ENCODE measurements around the gene MMP8. TPM values are rescaled to one million over a fixed set of nuclear protein-coding genes. Genes with fewer than 3 reads are reported as not detected.

The MMP8 gene
- total RNA-seq, 2 experiments from 2014 or later = 0.14 TPM; not detected in 1

DNA sequence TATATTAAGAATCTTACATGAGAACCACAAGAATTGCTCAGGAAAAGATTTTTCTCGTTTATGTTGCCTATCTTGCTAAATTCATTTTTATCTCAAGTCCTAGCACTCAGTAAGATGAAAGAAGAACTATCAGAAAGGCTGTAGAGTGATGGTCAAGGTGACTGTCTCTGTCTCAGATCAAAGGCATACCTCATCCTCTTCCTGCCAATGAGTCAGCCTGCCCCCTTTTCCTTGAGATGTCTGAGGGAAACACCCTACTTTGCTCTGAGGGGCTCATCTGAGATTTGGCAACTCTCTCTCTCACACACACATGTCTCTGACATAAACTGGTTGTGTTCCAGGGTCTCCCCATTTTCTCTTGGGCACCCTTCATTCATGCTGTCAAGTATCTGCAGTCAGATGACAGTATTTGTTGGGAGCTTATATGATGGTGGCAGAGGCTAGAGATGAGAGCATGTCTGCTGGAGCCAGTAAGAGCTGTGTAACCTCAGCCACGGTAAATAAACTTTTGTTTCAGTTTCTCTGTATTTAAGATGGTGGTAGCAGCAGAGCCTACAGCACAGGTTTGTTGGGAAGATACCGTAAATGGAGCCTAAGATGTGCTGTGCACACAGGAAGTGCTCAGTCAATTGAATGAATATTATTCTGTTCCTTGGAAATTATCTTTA is 20.8 kb downstream of the MMP8 start:
- H3K4me1 Mint-ChIP-seq = no peaks in the 10 kb centered on the region
- no peaks in the 10 kb centered on the region for H3K36me3 Mint-ChIP-seq
- DNase-seq = no peak
- no peaks in the 10 kb centered on the region for H3K9me3 Mint-ChIP-seq
- H3K27me3 Mint-ChIP-seq = peaks cover 3% of the 10 kb centered on the region
- no peak overlapping the region for H3K4me3 Mint-ChIP-seq
- H3K27ac Mint-ChIP-seq = no peak overlapping the region

GRCh38 chr11:102695201-102695600 is 29.6 kb downstream of the MMP8 start:
- H3K27ac Mint-ChIP-seq = no peak overlapping the region
- H3K9me3 Mint-ChIP-seq = no peaks in the 10 kb centered on the region
- no peak overlapping the region for H3K4me3 Mint-ChIP-seq
- H3K36me3 Mint-ChIP-seq = no peaks in the 10 kb centered on the region
- DNase-seq = no peak
- no peaks in the 10 kb centered on the region for H3K4me1 Mint-ChIP-seq
- H3K27me3 Mint-ChIP-seq = peaks cover 13% of the 10 kb centered on the region

DNA sequence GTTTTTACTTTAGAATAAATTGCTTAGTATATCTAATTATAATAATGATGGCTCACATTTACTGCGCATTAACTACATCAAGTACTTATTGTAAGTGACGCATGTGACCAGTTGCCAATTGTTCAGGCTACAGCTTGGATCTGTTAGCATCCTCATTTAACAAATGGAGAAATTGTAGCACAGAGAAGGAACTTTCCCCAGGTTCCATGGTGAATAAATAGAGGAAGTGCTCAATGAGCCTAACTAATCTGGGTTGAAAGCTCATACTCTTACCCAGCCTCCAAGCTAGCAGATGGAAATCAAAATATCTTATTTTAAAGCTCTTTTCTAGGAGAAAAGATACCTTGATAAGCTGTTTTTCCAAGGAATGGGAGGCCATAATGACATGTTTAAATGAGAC is 39.0 kb downstream of the MMP8 start:
- H3K27me3 Mint-ChIP-seq = peaks cover 14% of the 10 kb centered on the region
- no peaks in the 10 kb centered on the region for H3K4me1 Mint-ChIP-seq
- no peaks in the 10 kb centered on the region for H3K36me3 Mint-ChIP-seq
- no peaks in the 10 kb centered on the region for H3K9me3 Mint-ChIP-seq
- no peak overlapping the region for H3K27ac Mint-ChIP-seq
- DNase-seq = no peak
- H3K4me3 Mint-ChIP-seq = no peak overlapping the region

DNA sequence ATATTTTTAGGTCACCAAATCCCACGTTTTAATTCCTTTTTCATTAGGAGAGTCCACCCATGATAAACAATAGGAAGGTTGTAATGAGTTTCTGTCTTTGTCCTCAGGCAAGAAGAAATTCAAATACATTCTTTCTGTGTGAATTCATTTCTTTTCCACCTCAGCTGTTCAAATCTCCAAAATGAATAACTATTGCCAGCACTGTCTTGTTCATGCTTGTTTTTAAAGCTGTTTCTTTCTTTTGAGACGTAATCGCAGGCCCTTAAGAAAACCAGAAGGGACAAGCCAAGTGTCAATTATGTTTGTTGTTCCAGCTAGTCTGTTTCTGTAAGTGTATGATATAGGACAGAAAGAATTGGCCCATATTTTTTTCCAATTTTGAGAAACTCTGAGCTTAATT is 39.4 kb downstream of the MMP8 start:
- H3K4me3 Mint-ChIP-seq = no peak overlapping the region
- peaks cover 15% of the 10 kb centered on the region for H3K27me3 Mint-ChIP-seq
- H3K4me1 Mint-ChIP-seq = no peaks in the 10 kb centered on the region
- no peaks in the 10 kb centered on the region for H3K36me3 Mint-ChIP-seq
- H3K9me3 Mint-ChIP-seq = no peaks in the 10 kb centered on the region
- no peak for DNase-seq
- H3K27ac Mint-ChIP-seq = no peak overlapping the region

- Mint-ChIP-seq H3K4me3 (no peak overlapping the region), H3K4me1 (no peaks in the 10 kb centered on the region), H3K27me3 (peaks cover 20% of the 10 kb centered on the region), H3K27ac (no peak overlapping the region), H3K9me3 (no peaks in the 10 kb centered on the region), H3K36me3 (no peaks in the 10 kb centered on the region)
- DNase-seq = no peak
These were observed 41.5 kb downstream of the MMP8 start for GRCh38 chr11:102683277-102683676.

- peaks cover 17% of the 10 kb centered on the region for H3K27me3 Mint-ChIP-seq
These were observed 43.8 kb downstream of the MMP8 start for GRCh38 chr11:102680945-102681344.

DNA sequence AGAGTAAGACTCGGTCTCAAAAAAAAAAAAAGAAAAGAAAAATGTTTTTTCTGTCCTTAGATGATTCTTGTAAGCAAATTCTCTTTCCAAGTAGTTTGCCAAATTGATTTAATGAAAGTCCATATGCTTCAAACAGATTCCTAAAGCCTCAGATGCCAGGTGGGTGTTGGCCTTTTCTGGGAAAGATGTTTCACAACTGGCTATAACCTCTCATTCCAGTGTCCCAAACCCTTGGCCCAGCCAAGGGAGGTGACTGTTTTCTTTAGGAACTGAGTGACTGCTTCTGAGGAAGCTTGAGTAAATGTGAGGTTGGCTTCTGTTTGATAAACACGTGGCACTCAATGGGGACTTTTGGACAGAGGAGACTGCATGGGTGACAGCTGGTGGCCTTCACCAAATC is 46.7 kb downstream of the MMP8 start:
- no peak for DNase-seq
- Mint-ChIP-seq H3K36me3 (no peaks in the 10 kb centered on the region), H3K9me3 (no peaks in the 10 kb centered on the region), H3K4me1 (no peaks in the 10 kb centered on the region), H3K27ac (no peak overlapping the region), H3K4me3 (no peak overlapping the region), H3K27me3 (peaks cover 11% of the 10 kb centered on the region)

More at GRCh38 chr11:102680945-102681344, 43.8 kb downstream of the MMP8 start:
- Mint-ChIP-seq H3K4me1 (no peaks in the 10 kb centered on the region), H3K9me3 (no peaks in the 10 kb centered on the region), H3K27ac (no peak overlapping the region), H3K4me3 (no peak overlapping the region), H3K36me3 (no peaks in the 10 kb centered on the region)
- DNase-seq = no peak

GRCh38 chr11:102676084-102676483 is 48.7 kb downstream of the MMP8 start:
- Mint-ChIP-seq H3K9me3 (no peaks in the 10 kb centered on the region), H3K27me3 (peaks cover 9% of the 10 kb centered on the region), H3K4me1 (no peaks in the 10 kb centered on the region), H3K27ac (no peak overlapping the region), H3K4me3 (no peak overlapping the region), H3K36me3 (no peaks in the 10 kb centered on the region)
- no peak for DNase-seq

DNA sequence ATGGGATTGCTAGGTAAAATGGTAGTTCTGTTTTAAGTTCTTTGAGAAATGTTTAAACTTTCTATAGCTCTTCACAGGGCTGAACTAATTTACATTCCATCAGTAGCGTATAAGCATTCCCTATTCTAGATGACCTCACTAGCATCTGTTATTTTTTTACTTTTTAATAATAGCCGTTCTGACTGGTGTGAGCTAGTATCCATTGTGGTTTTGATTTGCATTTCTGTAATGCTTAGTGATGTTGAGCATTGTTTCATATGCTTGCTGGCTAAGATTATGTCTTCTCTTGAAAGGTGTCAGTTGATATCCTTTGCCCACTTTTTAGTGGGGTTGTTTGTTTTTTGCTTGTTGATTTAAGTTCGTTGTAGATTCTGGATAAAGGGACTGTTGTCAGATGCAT is 55.1 kb downstream of the MMP8 start:
- Mint-ChIP-seq H3K27ac (no peak overlapping the region), H3K4me1 (peaks cover 1% of the 10 kb centered on the region), H3K36me3 (no peaks in the 10 kb centered on the region), H3K4me3 (no peak overlapping the region), H3K9me3 (no peaks in the 10 kb centered on the region), H3K27me3 (no peaks in the 10 kb centered on the region)
- DNase-seq = no peak

- Mint-ChIP-seq H3K27me3 (no peaks in the 10 kb centered on the region), H3K4me1 (peaks cover 1% of the 10 kb centered on the region), H3K4me3 (no peak overlapping the region)
These were observed 58.3 kb downstream of the MMP8 start for GRCh38 chr11:102666331-102666957.

GRCh38 chr11:102664001-102664752 is 60.6 kb downstream of the MMP8 start:
- Mint-ChIP-seq H3K27ac (no peak overlapping the region), H3K36me3 (no peaks in the 10 kb centered on the region), H3K9me3 (no peaks in the 10 kb centered on the region), H3K27me3 (no peaks in the 10 kb centered on the region), H3K4me3 (no peak overlapping the region), H3K4me1 (peaks cover 1% of the 10 kb centered on the region)
- DNase-seq = peak; percentile 17

More at GRCh38 chr11:102666331-102666957, 58.3 kb downstream of the MMP8 start:
- Mint-ChIP-seq H3K9me3 (no peaks in the 10 kb centered on the region), H3K36me3 (no peaks in the 10 kb centered on the region), H3K27ac (no peak overlapping the region)
- DNase-seq = peak; percentile 4

- Mint-ChIP-seq H3K4me3 (no peak overlapping the region), H3K27ac (no peak overlapping the region), H3K4me1 (peaks cover 1% of the 10 kb centered on the region), H3K27me3 (peaks cover 4% of the 10 kb centered on the region), H3K36me3 (no peaks in the 10 kb centered on the region), H3K9me3 (no peaks in the 10 kb centered on the region)
- no peak for DNase-seq
These were observed 62.1 kb downstream of the MMP8 start for GRCh38 chr11:102662607-102663006.

Other genes starting within 250 kb of the MMP8 start
- not detected for gene MMP7, start 194.2 kb downstream of the MMP8 start, total RNA-seq
- gene MMP20, start 99.6 kb downstream of the MMP8 start, total RNA-seq = not detected
- not detected for gene MMP27, start 19.2 kb downstream of the MMP8 start, total RNA-seq
- not detected for gene MMP10, start 55.7 kb upstream of the MMP8 start, total RNA-seq
- gene MMP1, start 73.2 kb upstream of the MMP8 start, total RNA-seq = not detected
- not detected for gene MMP3, start 118.7 kb upstream of the MMP8 start, total RNA-seq
- gene MMP12, start 150.0 kb upstream of the MMP8 start, total RNA-seq = not detected
- not detected for gene MMP13, start 230.8 kb upstream of the MMP8 start, total RNA-seq

Measured in activated naive CD8-positive, alpha-beta T cell treated with anti-CD3 and anti-CD28 coated beads for 36 hours (primary cell).